ENCODE data around the gene DAAM1. TPM values are rescaled to one million over a fixed set of nuclear protein-coding genes. Genes with fewer than 3 reads are reported as not detected.

Gene DAAM1
- polyA plus RNA-seq, 1 experiment = 4.7 TPM

- ChIA-PET POLR2A (no interaction called here), CTCF (interaction anchor here (1.2 kb wide), 1 partner anchor 96 kb away, joined by 3 read pairs; no protein-coding TSS in a partner anchor)
- TF ChIP-seq CTCF (IDR thresholded peaks at IDR 0.05; ENCODE audit: insufficient read depth, low read depth, low read length) = no peak
- Histone ChIP-seq H3K27me3 (ENCODE audit: control insufficient read depth, insufficient read depth, low read length) (no peaks in the 10 kb centered on the region), H3K4me3 (ENCODE audit: low read depth, low read length) (no peak overlapping the region), H3K36me3 (ENCODE audit: control insufficient read depth, insufficient read depth, low read length) (no peaks in the 10 kb centered on the region)
- no peak for DNase-seq (ENCODE audit: low read depth)
Observed at GRCh38 chr14:59313658-59314608, 125.5 kb downstream of the DAAM1 start.

- no peak for DNase-seq (ENCODE audit: low read depth)
- no peak for TF ChIP-seq CTCF (IDR thresholded peaks at IDR 0.05; ENCODE audit: insufficient read depth, low read depth, low read length)
- Histone ChIP-seq H3K27me3 (ENCODE audit: control insufficient read depth, insufficient read depth, low read length) (no peaks in the 10 kb centered on the region), H3K36me3 (ENCODE audit: control insufficient read depth, insufficient read depth, low read length) (no peaks in the 10 kb centered on the region), H3K4me3 (ENCODE audit: low read depth, low read length) (no peak overlapping the region)
- CTCF ChIA-PET = interaction anchor here (1.1 kb wide), 1 partner anchor 113 kb away, joined by 3 read pairs; no protein-coding TSS in a partner anchor
- POLR2A ChIA-PET = no interaction called here
Observed at GRCh38 chr14:59314953-59315599, 126.6 kb downstream of the DAAM1 start.

- DNase-seq (ENCODE audit: low read depth) = no peak
- Histone ChIP-seq H3K27me3 (ENCODE audit: control insufficient read depth, insufficient read depth, low read length) (no peaks in the 10 kb centered on the region), H3K4me3 (ENCODE audit: low read depth, low read length) (no peak overlapping the region), H3K36me3 (ENCODE audit: control insufficient read depth, insufficient read depth, low read length) (no peaks in the 10 kb centered on the region)
- ChIA-PET CTCF (interaction anchor here (1.0 to 1.1 kb wide), 2 partner anchors 10 to 112 kb away, joined by 3 to 6 read pairs; no protein-coding TSS in a partner anchor), POLR2A (no interaction called here)
- no peak for TF ChIP-seq CTCF (IDR thresholded peaks at IDR 0.05; ENCODE audit: insufficient read depth, low read depth, low read length)
Observed at GRCh38 chr14:59316151-59316830, 127.8 kb downstream of the DAAM1 start.

- POLR2A ChIA-PET = no interaction called here
- Histone ChIP-seq H3K36me3 (ENCODE audit: control insufficient read depth, insufficient read depth, low read length) (no peaks in the 10 kb centered on the region), H3K4me3 (ENCODE audit: low read depth, low read length) (no peak overlapping the region), H3K27me3 (ENCODE audit: control insufficient read depth, insufficient read depth, low read length) (no peaks in the 10 kb centered on the region)
- no peak for DNase-seq (ENCODE audit: low read depth)
- CTCF ChIA-PET = no interaction called here
- no peak for TF ChIP-seq CTCF (IDR thresholded peaks at IDR 0.05; ENCODE audit: insufficient read depth, low read depth, low read length)
Observed at GRCh38 chr14:59317346-59317745, 128.9 kb downstream of the DAAM1 start.

Measured in BJ (cell line).